ENCODE results near the gene TRIM44. TPM values are rescaled to one million over a fixed set of nuclear protein-coding genes. Genes with fewer than 3 reads are reported as not detected.
A peak's percentile ranks its signal among the peaks of the same experiment; 100 is the strongest.

Gene TRIM44
- total and polyA plus RNA-seq, 8 donors = 57.6 to 72.1 (median 65.2) TPM

DNA sequence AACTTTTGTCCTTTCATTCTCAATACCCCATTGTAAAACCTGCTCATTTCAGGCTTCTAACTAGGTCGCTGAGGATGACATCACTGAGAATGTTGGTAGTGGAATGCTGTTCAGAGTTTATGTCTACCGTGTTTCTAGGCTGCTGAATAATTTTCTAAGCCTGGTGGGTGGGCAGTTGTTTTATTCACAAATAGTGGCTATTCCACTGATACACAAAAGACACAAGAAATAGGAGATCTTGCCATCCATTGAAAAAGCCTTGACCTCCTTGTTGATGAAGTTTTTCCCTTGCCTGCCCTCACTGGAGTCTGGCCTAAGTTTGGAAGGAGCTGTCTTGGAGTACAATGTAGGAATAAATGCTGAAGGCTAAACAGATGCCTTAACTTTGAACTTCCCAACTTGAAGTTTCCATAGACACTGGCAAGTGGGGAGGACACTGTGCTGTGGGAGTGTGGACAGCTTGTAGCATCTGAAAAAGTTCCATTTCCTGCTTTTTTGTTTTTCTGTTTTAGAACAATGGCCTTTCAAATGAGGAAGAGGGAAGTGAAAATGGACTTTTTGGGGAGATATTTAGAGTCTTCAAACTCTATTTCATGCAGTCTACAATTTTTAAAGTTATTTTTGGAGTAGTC, 59.2 kb downstream of the TRIM44 start:
- Histone ChIP-seq H3K27me3 (no peaks in the 10 kb centered on the region), H3K27ac (peak overlapping the region in 1 of 2 donors; percentile 25), H3K4me3 (no peak overlapping the region), H3K36me3 (peaks cover 0 to 10% of the 10 kb centered on the region in 2 donors), H3K9me3 (no peaks in the 10 kb centered on the region), H3K4me1 (peaks cover 0 to 9% of the 10 kb centered on the region in 2 donors)
- no peak for DNase-seq
- intact Hi-C loops (cut with DNase I) = no loop called here
- ATAC-seq = no peak
- TF ChIP-seq CTCF (IDR thresholded peaks at IDR 0.05) = no peak

- Histone ChIP-seq H3K4me3 (no peak overlapping the region), H3K4me1 (peaks cover 0 to 9% of the 10 kb centered on the region in 2 donors), H3K27me3 (no peaks in the 10 kb centered on the region), H3K9me3 (no peaks in the 10 kb centered on the region), H3K36me3 (peaks cover 0 to 16% of the 10 kb centered on the region in 2 donors), H3K27ac (no peak overlapping the region)
- ATAC-seq (no peak), DNase-seq (no peak)
- no peak for TF ChIP-seq CTCF (IDR thresholded peaks at IDR 0.05)
- intact Hi-C loops (cut with DNase I) = no loop called here
Observed at GRCh38 chr11:35722641-35723040, 60.1 kb downstream of the TRIM44 start.

DNA sequence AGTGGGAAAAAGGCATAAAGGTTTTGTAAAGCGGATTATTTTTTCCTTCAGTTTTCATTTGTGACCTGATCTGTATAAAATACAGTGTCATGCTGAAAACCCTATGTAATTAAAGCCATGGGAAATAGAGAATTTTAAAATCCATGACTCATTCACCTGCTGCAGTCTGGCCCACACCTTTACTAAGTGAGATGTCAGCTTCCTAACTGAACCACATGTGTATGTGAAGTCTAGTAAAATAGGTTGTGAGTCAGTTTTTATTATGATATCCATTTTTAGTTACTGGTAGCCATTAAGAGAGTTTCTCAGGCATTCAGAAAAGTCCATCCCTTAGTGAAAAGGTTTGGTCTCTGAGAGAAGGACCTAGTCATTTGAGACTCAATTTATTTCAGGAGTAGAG, 60.9 kb downstream of the TRIM44 start:
- Histone ChIP-seq H3K4me3 (no peak overlapping the region), H3K36me3 (peaks cover 0 to 18% of the 10 kb centered on the region in 2 donors), H3K27me3 (no peaks in the 10 kb centered on the region), H3K4me1 (peaks cover 0 to 9% of the 10 kb centered on the region in 2 donors), H3K27ac (no peak overlapping the region), H3K9me3 (no peaks in the 10 kb centered on the region)
- DNase-seq (no peak), ATAC-seq (no peak)
- intact Hi-C loops (cut with DNase I) = no loop called here
- no peak for TF ChIP-seq CTCF (IDR thresholded peaks at IDR 0.05)

GRCh38 chr11:35723913-35724312, 61.3 kb downstream of the TRIM44 start:
- no peak for DNase-seq
- no peak for TF ChIP-seq CTCF (IDR thresholded peaks at IDR 0.05)
- no peak overlapping the region for H3K27ac ChIP-seq
- H3K9me3 ChIP-seq = no peaks in the 10 kb centered on the region
- peaks cover 0 to 22% of the 10 kb centered on the region in 2 donors for H3K36me3 ChIP-seq
- no peaks in the 10 kb centered on the region for H3K27me3 ChIP-seq
- peaks cover 0 to 9% of the 10 kb centered on the region in 2 donors for H3K4me1 ChIP-seq
- ATAC-seq = peak; percentile 30
- no peak overlapping the region for H3K4me3 ChIP-seq
- intact Hi-C loops (cut with DNase I) = no loop called here

- intact Hi-C loops (cut with DNase I) = no loop called here
- Histone ChIP-seq H3K4me3 (no peak overlapping the region), H3K36me3 (peaks cover 0 to 41% of the 10 kb centered on the region in 2 donors), H3K27me3 (no peaks in the 10 kb centered on the region), H3K4me1 (peaks cover 0 to 9% of the 10 kb centered on the region in 2 donors), H3K27ac (no peak overlapping the region), H3K9me3 (peaks cover 0 to 16% of the 10 kb centered on the region in 2 donors)
- ATAC-seq (no peak), DNase-seq (no peak)
- no peak for TF ChIP-seq CTCF (IDR thresholded peaks at IDR 0.05)
Observed at GRCh38 chr11:35725885-35726284, 63.3 kb downstream of the TRIM44 start.
